ENCODE results near the gene SKIC8.

SKIC8 gene

DNA sequence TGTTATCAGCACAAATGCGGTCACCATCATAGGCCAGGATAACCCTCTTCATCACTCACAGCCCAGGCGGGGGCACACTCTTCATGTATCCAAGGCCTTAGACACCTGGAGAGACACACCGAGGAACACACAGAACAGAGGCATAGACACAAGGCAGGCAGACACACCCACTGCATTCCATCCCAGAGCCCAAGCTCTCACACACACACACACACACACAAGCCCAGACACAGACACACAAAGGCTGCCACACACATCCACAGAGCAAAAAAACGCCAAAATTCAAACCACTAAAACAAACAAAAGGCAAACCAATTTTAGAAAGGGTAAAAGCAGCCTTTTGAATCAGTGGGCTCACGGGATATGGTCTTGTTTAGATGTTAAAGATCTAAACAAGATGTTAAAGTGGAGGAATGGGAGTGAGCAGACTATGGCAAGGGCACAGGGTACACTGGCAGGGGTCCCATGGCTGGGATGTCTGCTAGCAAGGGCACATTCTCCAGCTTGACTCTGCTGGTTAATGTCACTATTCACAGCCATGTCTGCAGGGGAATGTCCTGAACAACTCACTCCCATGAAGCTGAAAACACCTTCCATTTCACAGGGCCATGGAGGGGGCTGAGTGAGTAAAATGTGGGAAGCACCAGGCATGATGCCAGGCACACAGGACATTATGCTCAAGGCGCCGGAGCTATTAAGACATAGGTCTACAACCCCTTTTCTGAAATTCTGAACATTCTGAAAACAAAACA is 25.9 kb upstream of the SKIC8 start:
- ATAC-seq (no peak), DNase-seq (ENCODE audit: low spot score in 2 of 2) (no peak)
- Mint-ChIP-seq H3K4me1 (peaks cover 6% of the 10 kb centered on the region), H3K4me3 (no peak overlapping the region), H3K9me3 (no peaks in the 10 kb centered on the region), H3K36me3 (no peaks in the 10 kb centered on the region), H3K27ac (no peak overlapping the region)

DNA sequence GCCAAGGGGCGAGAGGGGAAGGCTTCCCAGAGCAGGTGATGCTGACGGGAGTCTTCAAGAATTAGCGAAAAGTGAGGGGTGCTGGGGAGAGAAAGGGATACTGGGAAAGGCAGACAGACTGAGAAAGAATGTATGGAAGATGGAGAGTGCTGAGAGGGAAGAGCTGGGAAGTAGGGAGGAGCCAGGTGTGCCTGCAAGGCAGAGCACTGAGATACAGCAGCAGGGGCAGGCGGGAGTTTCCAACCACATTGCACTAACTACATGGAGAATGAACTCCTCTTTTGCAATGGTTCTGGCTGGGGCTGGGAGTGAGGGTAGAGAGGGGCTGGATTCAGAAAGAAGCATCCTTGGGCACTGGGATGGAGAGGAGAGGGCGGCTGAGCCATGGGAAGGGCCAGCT is 24.7 kb upstream of the SKIC8 start:
- Mint-ChIP-seq H3K4me3 (no peak overlapping the region), H3K9me3 (no peaks in the 10 kb centered on the region), H3K4me1 (no peaks in the 10 kb centered on the region), H3K36me3 (no peaks in the 10 kb centered on the region), H3K27ac (no peak overlapping the region)
- ATAC-seq (no peak), DNase-seq (ENCODE audit: low spot score in 2 of 2) (no peak)

DNA sequence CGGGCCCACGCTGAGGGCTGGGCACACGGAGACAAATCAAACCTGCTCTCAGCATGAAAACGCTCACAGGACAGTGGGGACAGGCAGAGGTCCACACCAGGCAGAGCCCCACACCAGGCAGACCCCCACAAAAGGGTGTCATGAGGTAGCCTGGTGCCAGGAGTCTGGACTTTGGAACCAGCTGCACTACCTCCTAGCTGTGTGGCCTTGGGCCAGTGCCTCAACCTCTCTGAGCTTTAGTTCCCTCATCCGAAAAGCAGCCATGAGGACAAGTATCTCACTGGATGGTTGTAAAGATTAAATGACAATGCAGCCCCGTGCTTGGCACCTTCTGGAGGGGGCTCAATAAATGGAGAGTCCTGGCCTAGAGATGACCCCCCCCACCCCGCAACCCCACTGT is 24.3 kb upstream of the SKIC8 start:
- no peaks in the 10 kb centered on the region for H3K36me3 Mint-ChIP-seq
- no peak for DNase-seq (ENCODE audit: low spot score in 2 of 2)
- no peak overlapping the region for H3K4me3 Mint-ChIP-seq
- H3K9me3 Mint-ChIP-seq: no peaks in the 10 kb centered on the region
- no peaks in the 10 kb centered on the region for H3K4me1 Mint-ChIP-seq
- H3K27ac Mint-ChIP-seq: no peak overlapping the region
- no peak for ATAC-seq

- Mint-ChIP-seq H3K4me1 (no peaks in the 10 kb centered on the region), H3K36me3 (no peaks in the 10 kb centered on the region), H3K9me3 (no peaks in the 10 kb centered on the region), H3K27ac (no peak overlapping the region), H3K4me3 (no peak overlapping the region)
- DNase-seq (ENCODE audit: low spot score in 2 of 2): no peak
- ATAC-seq: no peak
Observed at GRCh38 chr15:78322724-78323521, 23.5 kb upstream of the SKIC8 start.

DNA sequence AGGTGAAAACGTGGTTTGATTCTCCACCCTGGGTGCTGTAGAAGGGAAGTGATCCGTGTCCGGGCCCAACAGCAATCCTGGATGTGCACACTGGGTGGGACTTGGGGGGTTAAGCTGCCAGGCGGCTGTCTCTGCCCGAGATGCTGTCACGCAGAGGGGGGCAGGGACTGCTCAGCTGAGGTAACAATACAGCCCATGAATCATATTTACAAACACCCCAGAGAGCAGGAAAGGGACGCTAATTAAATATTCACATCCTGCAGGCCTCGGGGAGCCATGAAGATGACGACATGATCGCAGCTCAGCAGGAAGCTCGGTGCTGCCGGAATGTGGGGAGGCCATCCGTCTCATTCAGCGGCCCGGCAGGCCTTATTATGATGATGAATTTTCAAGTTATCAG is 22.8 kb upstream of the SKIC8 start:
- Mint-ChIP-seq H3K4me3 (no peak overlapping the region), H3K4me1 (no peaks in the 10 kb centered on the region), H3K27ac (no peak overlapping the region)

DNA sequence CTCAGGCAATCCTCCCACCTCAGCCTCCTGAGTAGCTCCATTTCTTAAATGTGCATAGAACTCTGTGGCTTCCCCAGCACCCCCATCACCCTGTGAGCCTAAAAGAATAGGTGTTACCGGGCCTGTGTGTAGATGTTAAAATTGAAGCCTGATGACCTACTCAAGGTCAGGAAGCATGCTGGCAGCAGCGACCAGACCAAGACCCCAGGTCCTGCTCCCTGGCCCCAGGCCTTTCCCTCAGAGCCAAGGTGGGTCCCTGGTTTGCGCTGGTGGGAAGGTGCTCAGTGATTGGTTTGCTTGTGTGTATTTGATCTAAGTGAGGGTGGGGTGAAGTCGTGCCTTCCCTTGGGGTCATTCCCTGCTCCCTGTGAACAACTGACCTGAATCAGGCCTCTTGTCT is 22.4 kb upstream of the SKIC8 start:
- H3K9me3 Mint-ChIP-seq: no peaks in the 10 kb centered on the region
- H3K4me1 Mint-ChIP-seq: no peaks in the 10 kb centered on the region
- DNase-seq (ENCODE audit: low spot score in 2 of 2): no peak
- no peak overlapping the region for H3K4me3 Mint-ChIP-seq
- H3K27ac Mint-ChIP-seq: no peak overlapping the region
- no peaks in the 10 kb centered on the region for H3K36me3 Mint-ChIP-seq
- no peak for ATAC-seq

More for the DNA sequence above, 22.8 kb upstream of the SKIC8 start:
- no peak for ATAC-seq
- no peaks in the 10 kb centered on the region for H3K9me3 Mint-ChIP-seq
- no peaks in the 10 kb centered on the region for H3K36me3 Mint-ChIP-seq
- no peak for DNase-seq (ENCODE audit: low spot score in 2 of 2)

- ATAC-seq (no peak), DNase-seq (ENCODE audit: low spot score in 2 of 2) (no peak)
- Mint-ChIP-seq H3K36me3 (no peaks in the 10 kb centered on the region), H3K4me3 (no peak overlapping the region), H3K27ac (no peak overlapping the region), H3K4me1 (no peaks in the 10 kb centered on the region), H3K9me3 (no peaks in the 10 kb centered on the region)
Observed at GRCh38 chr15:78321041-78321570, 21.7 kb upstream of the SKIC8 start.

DNA sequence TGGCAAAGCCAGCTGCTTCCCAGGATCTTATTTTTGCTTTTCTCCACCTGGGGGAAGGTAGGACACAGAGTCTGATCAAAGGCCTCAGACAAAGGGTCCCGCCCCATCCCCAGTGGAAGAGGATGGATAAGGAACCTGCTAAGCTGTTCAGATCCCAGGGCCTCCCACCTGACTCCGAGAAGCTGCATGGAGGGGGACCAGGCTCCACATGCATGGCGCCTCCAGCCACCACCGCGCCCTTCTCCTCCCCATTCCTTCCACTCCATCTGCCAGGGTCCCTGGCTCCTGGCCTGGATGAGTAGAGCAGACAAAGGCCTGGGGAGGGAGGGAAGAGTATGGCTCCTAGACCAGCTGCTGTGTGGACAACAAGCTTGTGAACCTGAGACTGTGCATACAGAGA is 20.8 kb upstream of the SKIC8 start:
- no peak for DNase-seq (ENCODE audit: low spot score in 2 of 2)
- Mint-ChIP-seq H3K4me3 (no peak overlapping the region), H3K36me3 (no peaks in the 10 kb centered on the region), H3K4me1 (no peaks in the 10 kb centered on the region), H3K27ac (no peak overlapping the region), H3K9me3 (no peaks in the 10 kb centered on the region)
- ATAC-seq: no peak

GRCh38 chr15:78319588-78319987 is 20.2 kb upstream of the SKIC8 start:
- DNase-seq (ENCODE audit: low spot score in 2 of 2): no peak
- no peak overlapping the region for H3K27ac Mint-ChIP-seq
- no peak overlapping the region for H3K4me3 Mint-ChIP-seq
- ATAC-seq: no peak
- H3K9me3 Mint-ChIP-seq: no peaks in the 10 kb centered on the region
- no peaks in the 10 kb centered on the region for H3K4me1 Mint-ChIP-seq
- no peaks in the 10 kb centered on the region for H3K36me3 Mint-ChIP-seq

DNA sequence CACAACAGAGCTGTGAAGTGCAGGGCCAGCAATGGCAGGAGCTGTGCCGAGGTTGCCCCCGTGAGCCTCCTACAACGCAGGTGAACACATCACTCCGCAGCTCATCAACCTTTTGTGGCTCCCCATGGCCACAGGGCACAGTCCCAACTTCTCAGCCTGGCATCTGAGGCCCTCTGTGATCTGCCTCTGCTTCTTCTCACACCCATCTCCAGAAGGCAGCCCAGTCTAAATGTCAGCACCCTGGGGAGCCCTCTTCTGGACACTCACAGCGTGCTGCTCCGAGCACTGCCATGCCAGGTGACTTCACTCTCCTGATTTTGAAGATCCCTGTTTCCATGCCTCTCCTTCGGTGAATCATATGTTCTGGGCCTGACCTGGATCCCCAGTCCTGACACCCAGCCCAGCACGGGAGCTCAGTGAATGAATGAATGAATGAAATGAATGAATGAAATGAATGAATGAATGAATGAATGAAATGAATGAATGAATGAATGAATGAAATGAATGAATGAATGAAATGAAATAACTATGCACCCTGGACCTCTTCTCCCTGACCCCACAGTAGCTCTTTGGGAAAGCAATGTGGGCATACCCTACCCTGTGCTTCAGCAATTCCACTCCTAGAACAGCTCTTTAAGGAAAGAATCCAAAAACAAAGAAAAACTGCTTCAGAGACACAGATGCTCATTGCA is 17.9 kb upstream of the SKIC8 start:
- no peak overlapping the region for H3K27ac Mint-ChIP-seq
- H3K36me3 Mint-ChIP-seq: no peaks in the 10 kb centered on the region
- no peak for DNase-seq (ENCODE audit: low spot score in 2 of 2)

DNA sequence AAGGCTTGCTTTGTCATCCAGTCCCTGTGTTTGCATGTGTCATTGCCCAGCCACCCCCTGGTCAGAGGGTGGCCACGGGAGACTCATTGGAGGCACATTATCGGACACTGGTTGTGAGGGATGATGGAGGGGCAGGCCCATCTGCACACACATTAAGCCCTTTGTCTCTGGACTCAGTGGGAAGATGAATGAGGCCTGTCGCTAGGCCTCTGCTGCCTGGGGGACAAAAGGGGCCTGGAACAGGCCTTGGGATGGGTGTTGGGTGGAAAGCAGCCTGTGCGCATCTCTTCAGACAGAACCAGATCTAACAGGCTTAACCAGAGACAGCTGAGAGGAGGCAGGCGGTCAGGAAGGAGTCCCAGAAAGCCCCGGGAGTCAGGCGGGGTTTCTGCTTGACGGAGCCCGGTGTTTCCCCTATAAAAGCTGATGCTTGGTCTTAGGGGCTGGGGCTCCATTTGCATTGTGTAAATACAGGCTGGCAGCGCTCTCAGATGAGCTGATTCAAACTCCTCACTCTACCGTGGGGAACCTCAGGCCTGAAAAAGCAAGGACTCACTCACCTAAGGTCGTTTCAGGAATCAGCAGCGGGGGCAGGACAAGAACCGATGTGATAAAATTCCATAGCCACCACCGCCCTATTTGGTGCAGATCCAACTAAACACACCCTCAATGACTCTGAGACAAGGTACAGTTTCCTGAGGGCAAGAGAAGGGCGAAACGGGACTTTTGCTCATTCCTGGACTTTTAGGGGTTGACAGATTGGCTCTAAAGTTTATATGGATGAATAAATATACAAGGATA is 17.1 kb upstream of the SKIC8 start:
- no peak overlapping the region for H3K27ac Mint-ChIP-seq
- no peaks in the 10 kb centered on the region for H3K9me3 Mint-ChIP-seq
- H3K4me3 Mint-ChIP-seq: no peak overlapping the region
- no peak for DNase-seq (ENCODE audit: low spot score in 2 of 2)
- no peaks in the 10 kb centered on the region for H3K4me1 Mint-ChIP-seq
- no peak for ATAC-seq
- H3K36me3 Mint-ChIP-seq: no peaks in the 10 kb centered on the region

More for the DNA sequence above, 17.9 kb upstream of the SKIC8 start:
- no peaks in the 10 kb centered on the region for H3K9me3 Mint-ChIP-seq
- H3K4me3 Mint-ChIP-seq: no peak overlapping the region
- ATAC-seq: no peak
- H3K4me1 Mint-ChIP-seq: no peaks in the 10 kb centered on the region

DNA sequence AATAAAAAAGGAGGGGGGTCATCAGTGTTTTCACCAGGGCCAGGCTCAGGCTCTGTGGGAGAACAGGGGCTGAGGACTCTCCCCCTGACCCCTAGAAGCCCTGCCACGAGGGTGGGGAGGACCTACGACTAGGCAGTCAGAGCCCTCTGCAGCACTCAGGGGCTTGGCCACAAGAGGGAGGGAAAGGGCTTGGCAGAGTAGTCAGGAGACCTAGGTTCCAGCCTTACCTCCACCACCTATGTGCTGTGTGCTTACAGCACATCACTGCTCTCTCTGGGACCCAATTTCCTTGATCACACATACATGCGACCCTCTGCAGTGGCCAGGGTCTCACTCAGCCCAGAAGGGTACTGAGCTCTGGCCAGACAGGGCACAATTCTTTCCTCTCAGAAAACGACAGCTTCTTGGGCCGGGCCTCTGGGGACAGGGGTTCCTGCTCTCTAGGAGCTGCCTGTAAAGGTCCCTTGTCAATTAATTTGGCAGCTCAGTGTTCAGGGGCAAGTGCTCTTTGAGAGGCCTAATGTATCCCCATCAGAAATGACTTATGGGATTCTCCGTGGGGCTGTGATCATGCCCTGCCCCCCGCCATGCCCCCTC is 16.4 kb upstream of the SKIC8 start:
- no peaks in the 10 kb centered on the region for H3K4me1 Mint-ChIP-seq
- no peaks in the 10 kb centered on the region for H3K36me3 Mint-ChIP-seq
- peak; percentile 22 for ATAC-seq
- no peaks in the 10 kb centered on the region for H3K9me3 Mint-ChIP-seq
- DNase-seq (ENCODE audit: low spot score in 2 of 2): no peak
- H3K4me3 Mint-ChIP-seq: no peak overlapping the region
- H3K27ac Mint-ChIP-seq: no peak overlapping the region

- Mint-ChIP-seq H3K27ac (no peak overlapping the region), H3K9me3 (no peaks in the 10 kb centered on the region), H3K36me3 (no peaks in the 10 kb centered on the region), H3K4me1 (no peaks in the 10 kb centered on the region), H3K4me3 (no peak overlapping the region)
- no peak for ATAC-seq
- no peak for DNase-seq (ENCODE audit: low spot score in 2 of 2)
Observed at GRCh38 chr15:78314181-78314581, 14.8 kb upstream of the SKIC8 start.

DNA sequence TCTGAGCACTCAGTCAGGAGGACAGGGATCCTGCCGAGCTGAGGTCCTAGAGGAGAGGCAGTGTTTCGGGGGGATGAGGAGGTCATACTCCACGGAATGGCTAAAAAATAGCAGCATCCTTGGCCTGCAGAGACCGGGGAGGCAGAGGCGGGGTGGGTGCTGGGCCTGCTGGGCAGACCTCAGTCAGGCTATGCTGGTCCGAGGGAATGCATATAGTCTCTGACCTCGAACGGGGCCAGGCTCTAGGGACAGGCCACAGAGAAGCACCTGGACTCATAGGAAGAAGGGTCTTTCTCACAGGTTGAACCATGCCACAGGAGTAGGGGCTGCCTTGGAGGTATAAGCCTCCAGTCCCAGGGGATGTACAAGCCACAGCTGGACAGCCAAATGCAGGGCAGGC is 14.0 kb upstream of the SKIC8 start:
- Mint-ChIP-seq H3K4me1 (no peaks in the 10 kb centered on the region), H3K9me3 (no peaks in the 10 kb centered on the region)

More for the DNA sequence above, 14.0 kb upstream of the SKIC8 start:
- no peak for DNase-seq (ENCODE audit: low spot score in 2 of 2)
- Mint-ChIP-seq H3K4me3 (no peak overlapping the region), H3K27ac (no peak overlapping the region), H3K36me3 (no peaks in the 10 kb centered on the region)
- peak; percentile 12 for ATAC-seq

All from stimulated activated effector memory CD8-positive, alpha-beta T cell treated with anti-CD3 and anti-CD28 coated beads, Interleukin-12 subunit alpha, Interleukin-12 subunit beta, amount 100 ng/mL, for 72 hours (primary cell).